Measurements from ENCODE around the gene B4GALT5.

Gene B4GALT5

GRCh38 chr20:49608752-49609670 lies 104.7 kb downstream of the B4GALT5 start:
- H3K4me1 Mint-ChIP-seq: peaks cover 11% of the 10 kb centered on the region
- H3K9me3 Mint-ChIP-seq: no peaks in the 10 kb centered on the region
- H3K27ac Mint-ChIP-seq: peak overlapping the region in 1 of 3 experiments; percentile 2
- peak overlapping the region in 1 of 3 experiments; percentile 10 for H3K4me3 Mint-ChIP-seq
- TF ChIP-seq CTCF (IDR thresholded peaks at IDR 0.05; ENCODE audit: unreplicated experiment in 3 of 3): peak; percentile 97 to 99 (median 98)
- H3K27me3 Mint-ChIP-seq (ENCODE audit: low read depth): peaks cover 14% of the 10 kb centered on the region
- no peaks in the 10 kb centered on the region for H3K36me3 Mint-ChIP-seq (ENCODE audit: low read depth)

- peaks cover 14% of the 10 kb centered on the region for H3K27me3 Mint-ChIP-seq (ENCODE audit: low read depth)
- TF ChIP-seq CTCF (IDR thresholded peaks at IDR 0.05; ENCODE audit: unreplicated experiment in 3 of 3): no peak
- H3K4me3 Mint-ChIP-seq: no peak overlapping the region
- H3K4me1 Mint-ChIP-seq: peaks cover 20% of the 10 kb centered on the region
- no peaks in the 10 kb centered on the region for H3K9me3 Mint-ChIP-seq
- H3K36me3 Mint-ChIP-seq (ENCODE audit: low read depth): no peaks in the 10 kb centered on the region
- no peak overlapping the region for H3K27ac Mint-ChIP-seq
Observed at GRCh38 chr20:49607568-49607967, 106.1 kb downstream of the B4GALT5 start.

GRCh38 chr20:49603209-49603627 lies 110.5 kb downstream of the B4GALT5 start:
- H3K4me3 Mint-ChIP-seq: no peak overlapping the region
- peak overlapping the region in 2 of 3 experiments; percentile 66 to 93 for H3K27ac Mint-ChIP-seq
- peak; percentile 19 to 39 (median 36) for TF ChIP-seq CTCF (IDR thresholded peaks at IDR 0.05; ENCODE audit: unreplicated experiment in 3 of 3)
- peaks cover 28% of the 10 kb centered on the region for H3K4me1 Mint-ChIP-seq
- no peaks in the 10 kb centered on the region for H3K9me3 Mint-ChIP-seq
- H3K36me3 Mint-ChIP-seq (ENCODE audit: low read depth): no peaks in the 10 kb centered on the region
- H3K27me3 Mint-ChIP-seq (ENCODE audit: low read depth): peaks cover 5% of the 10 kb centered on the region

- Mint-ChIP-seq H3K27me3 (ENCODE audit: low read depth) (peaks cover under 1% of the 10 kb centered on the region), H3K27ac (peak overlapping the region in 2 of 3 experiments; percentile 66 to 93), H3K4me3 (no peak overlapping the region), H3K4me1 (peaks cover 28% of the 10 kb centered on the region), H3K36me3 (ENCODE audit: low read depth) (no peaks in the 10 kb centered on the region), H3K9me3 (no peaks in the 10 kb centered on the region)
- TF ChIP-seq CTCF (IDR thresholded peaks at IDR 0.05; ENCODE audit: unreplicated experiment in 3 of 3): no peak
Observed at GRCh38 chr20:49602345-49603208, 111.1 kb downstream of the B4GALT5 start.

GRCh38 chr20:49601153-49601924 lies 112.3 kb downstream of the B4GALT5 start:
- no peak for TF ChIP-seq CTCF (IDR thresholded peaks at IDR 0.05; ENCODE audit: unreplicated experiment in 3 of 3)
- Mint-ChIP-seq H3K4me1 (peaks cover 31% of the 10 kb centered on the region), H3K36me3 (ENCODE audit: low read depth) (no peaks in the 10 kb centered on the region), H3K27ac (peak overlapping the region in 1 of 3 experiments; percentile 58), H3K27me3 (ENCODE audit: low read depth) (no peaks in the 10 kb centered on the region), H3K9me3 (no peaks in the 10 kb centered on the region), H3K4me3 (no peak overlapping the region)

Measured in nephron (organoid).